Activated CD8-positive, alpha-beta memory T cell treated with anti-CD3 and anti-CD28 coated beads, Interleukin-2, amount 10 ng/mL, durations not matched to agents 7 days and 5 days (primary cell): ENCODE data around the gene TSPAN9. TPM values are rescaled to one million over a fixed set of nuclear protein-coding genes. Genes with fewer than 3 reads are reported as not detected.
"Not testable (repeated sequence)": the region's sequence is repeated elsewhere in the genome, so short reads cannot be mapped to it uniquely, and the experiment has no call there.

Experiments used
- ATAC-seq: fragments of 150-1000 bp; cut with Tn5 transposase; one replicate; pipeline ENCODE4 v1.10.0; 2021; ENCODE audit warnings: moderate library complexity
- CTCF ChIA-PET: fragments of 350-600 bp; sonication (Branson Sonifier 250); formaldehyde crosslinking; loops from one replicate; lab custom pipeline; 2021; ENCODE audit warnings: antibody characterized with exemption; lab: Charles Lee
- DNase-seq: peaks from one replicate; pipeline ENCODE4 v3.0.0-alpha.2; 2020
- H3K27ac Mint-ChIP-seq: one replicate; pipeline ENCODE4 v1.8.0; 2021; ENCODE audit warnings: mild to moderate bottlenecking, mixed read lengths
- H3K27me3 Mint-ChIP-seq: one replicate; pipeline ENCODE4 v1.8.0; 2021; ENCODE audit warnings: mixed read lengths
- H3K36me3 Mint-ChIP-seq: one replicate; pipeline ENCODE4 v1.8.0; 2021; ENCODE audit warnings: mild to moderate bottlenecking, mixed read lengths
- H3K4me1 Mint-ChIP-seq: one replicate; pipeline ENCODE4 v1.8.0; 2021; ENCODE audit warnings: mixed read lengths
- H3K4me3 Mint-ChIP-seq: one replicate; pipeline ENCODE4 v1.8.0; 2021; ENCODE audit warnings: mild to moderate bottlenecking, moderate library complexity, mixed read lengths
- H3K9me3 Mint-ChIP-seq: one replicate; pipeline ENCODE4 v1.8.0; 2022; ENCODE audit warnings: low read depth, mixed read lengths
- total RNA-seq, 2 experiments: library from RNA; stranded (reverse); gene quantifications; one replicate each; pipeline ENCODE4 v1.2.3, GENCODE V29; 2021

Gene TSPAN9
- total RNA-seq, 2 experiments from 2014 or later = not detected

- ATAC-seq = no peak
- CTCF ChIA-PET = no interaction called here
- H3K36me3 Mint-ChIP-seq = no peaks in the 10 kb centered on the region
- H3K9me3 Mint-ChIP-seq = no peaks in the 10 kb centered on the region
- DNase-seq = no peak
- no peaks in the 10 kb centered on the region for H3K4me1 Mint-ChIP-seq
- peaks cover 18% of the 10 kb centered on the region for H3K27me3 Mint-ChIP-seq
- H3K4me3 Mint-ChIP-seq = no peak overlapping the region
- no peak overlapping the region for H3K27ac Mint-ChIP-seq
Measured at GRCh38 chr12:3048540-3048939, 28.6 kb upstream of the TSPAN9 start.

- H3K27ac Mint-ChIP-seq = no peak overlapping the region
- CTCF ChIA-PET = no interaction called here
- no peak for DNase-seq
- H3K4me1 Mint-ChIP-seq = no peaks in the 10 kb centered on the region
- no peak for ATAC-seq
- H3K27me3 Mint-ChIP-seq = peaks cover 18% of the 10 kb centered on the region
- no peaks in the 10 kb centered on the region for H3K36me3 Mint-ChIP-seq
- H3K9me3 Mint-ChIP-seq = no peaks in the 10 kb centered on the region
- no peak overlapping the region for H3K4me3 Mint-ChIP-seq
Measured at GRCh38 chr12:3049176-3049575, 28.0 kb upstream of the TSPAN9 start.

DNA sequence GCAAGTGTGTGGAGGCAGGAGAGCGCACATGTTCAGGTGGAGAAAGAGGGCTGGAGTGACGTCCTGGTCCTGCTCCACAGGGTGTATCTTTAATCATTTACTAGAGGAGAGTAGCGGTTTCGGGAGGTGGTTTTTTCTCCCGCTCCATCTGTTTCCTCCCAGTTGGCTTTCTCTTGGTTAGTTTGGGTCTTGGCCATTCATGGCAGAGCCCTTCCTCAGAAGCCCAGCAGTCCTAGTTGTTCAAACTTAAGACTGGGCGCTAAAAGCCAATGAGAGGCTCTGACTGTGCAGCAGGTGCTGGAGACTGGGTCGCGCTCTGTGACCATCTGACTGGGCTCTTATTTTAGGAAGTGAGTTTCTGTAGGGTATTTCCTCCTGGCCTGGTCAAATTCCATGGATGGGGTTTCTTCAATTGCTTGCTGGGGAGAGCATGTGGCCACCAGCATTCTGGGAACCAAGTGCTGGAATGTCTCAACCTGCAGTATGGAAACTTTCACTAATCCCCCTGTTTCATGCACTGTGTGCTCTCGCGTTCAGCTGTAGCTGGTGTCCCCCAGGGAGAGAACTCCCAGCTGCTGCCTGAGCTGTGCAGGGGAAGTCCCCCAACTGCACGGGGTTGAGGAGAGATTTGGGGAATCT, 27.4 kb upstream of the TSPAN9 start:
- ATAC-seq = no peak
- Mint-ChIP-seq H3K9me3 (no peaks in the 10 kb centered on the region), H3K27ac (no peak overlapping the region), H3K4me1 (no peaks in the 10 kb centered on the region), H3K4me3 (no peak overlapping the region), H3K36me3 (no peaks in the 10 kb centered on the region), H3K27me3 (peaks cover 20% of the 10 kb centered on the region)
- DNase-seq = no peak
- CTCF ChIA-PET = no interaction called here

DNA sequence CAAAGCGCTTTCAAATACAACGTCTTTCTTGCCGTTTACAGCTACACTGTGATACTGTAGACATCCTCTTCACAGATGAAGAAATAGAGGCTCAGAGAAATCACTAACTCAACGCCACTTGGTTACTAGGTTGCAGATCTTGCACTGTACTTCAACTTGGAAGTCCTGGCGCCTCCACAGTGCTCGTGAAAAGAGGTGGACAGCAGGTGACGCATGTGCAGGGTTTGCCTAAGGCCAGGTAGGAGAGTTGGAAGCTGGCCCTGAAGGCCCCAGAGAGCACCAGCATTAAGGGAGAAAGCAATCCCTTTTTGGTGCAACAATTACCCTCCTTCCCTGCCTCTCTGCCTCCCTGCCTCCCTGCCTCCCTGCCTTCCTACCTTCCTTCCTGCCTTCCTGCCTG, 22.8 kb upstream of the TSPAN9 start:
- peaks cover 34% of the 10 kb centered on the region for H3K27me3 Mint-ChIP-seq
- DNase-seq = no peak
- no peak for ATAC-seq
- H3K9me3 Mint-ChIP-seq = no peaks in the 10 kb centered on the region
- no peak overlapping the region for H3K4me3 Mint-ChIP-seq
- no peaks in the 10 kb centered on the region for H3K4me1 Mint-ChIP-seq
- CTCF ChIA-PET = no interaction called here
- no peak overlapping the region for H3K27ac Mint-ChIP-seq
- no peaks in the 10 kb centered on the region for H3K36me3 Mint-ChIP-seq

GRCh38 chr12:3055026-3055703, 22.0 kb upstream of the TSPAN9 start:
- no peaks in the 10 kb centered on the region for H3K9me3 Mint-ChIP-seq
- no peaks in the 10 kb centered on the region for H3K4me1 Mint-ChIP-seq
- CTCF ChIA-PET = no interaction called here
- no peak overlapping the region for H3K27ac Mint-ChIP-seq
- ATAC-seq (no peak), DNase-seq (no peak)
- H3K36me3 Mint-ChIP-seq = no peaks in the 10 kb centered on the region
- H3K4me3 Mint-ChIP-seq = no peak overlapping the region
- peaks cover 32% of the 10 kb centered on the region for H3K27me3 Mint-ChIP-seq

DNA sequence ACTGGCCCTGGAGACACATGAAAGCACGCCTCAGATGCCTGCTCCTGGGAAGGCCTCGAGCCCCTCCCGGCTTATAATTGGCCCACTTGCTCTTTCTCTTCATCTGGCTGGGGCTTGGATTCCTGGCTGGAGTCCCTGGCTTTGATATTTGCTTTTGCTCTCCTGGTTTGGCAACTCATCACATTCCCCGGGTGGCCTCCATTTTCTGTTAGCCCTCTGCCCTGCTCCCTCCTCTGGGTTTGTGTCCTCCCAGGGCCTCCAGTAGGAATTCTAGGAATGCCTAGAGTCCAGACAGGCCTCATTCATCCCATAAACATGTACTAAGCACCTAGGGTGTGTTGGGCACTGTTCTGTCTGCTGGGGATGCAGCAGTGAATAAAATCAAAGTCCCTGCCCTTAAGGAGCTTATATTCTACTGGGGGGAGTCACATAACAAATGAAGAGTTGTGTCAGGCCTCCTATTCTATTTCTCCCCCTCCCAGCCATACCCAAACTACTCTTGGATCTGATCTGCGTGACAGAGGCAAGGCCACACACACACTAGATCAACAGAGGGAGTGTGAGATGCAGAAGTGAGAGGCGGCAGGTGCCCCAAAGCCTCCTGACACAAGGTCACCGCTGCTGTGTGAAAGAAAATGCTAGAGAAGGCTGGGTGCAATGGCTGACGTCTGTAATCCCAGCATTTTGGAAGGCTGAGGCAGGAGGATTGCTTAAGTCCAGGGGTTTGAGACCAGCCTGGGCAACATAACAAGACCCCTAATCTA, 21.3 kb upstream of the TSPAN9 start:
- DNase-seq = no peak
- Mint-ChIP-seq H3K4me1 (peaks cover 3% of the 10 kb centered on the region), H3K4me3 (no peak overlapping the region)

GRCh38 chr12:3061059-3061458, 16.1 kb upstream of the TSPAN9 start:
- Mint-ChIP-seq H3K4me1 (peaks cover 5% of the 10 kb centered on the region), H3K27ac (no peak overlapping the region), H3K36me3 (no peaks in the 10 kb centered on the region), H3K27me3 (peaks cover 48% of the 10 kb centered on the region), H3K4me3 (no peak overlapping the region), H3K9me3 (peaks cover 4% of the 10 kb centered on the region)
- CTCF ChIA-PET = interaction anchor here (0.9 kb wide), 1 partner anchor 12 kb away, joined by 5 read pairs; no protein-coding TSS in a partner anchor
- no peak for ATAC-seq
- DNase-seq = no peak

More for the DNA sequence above, 21.3 kb upstream of the TSPAN9 start:
- CTCF ChIA-PET = no interaction called here
- no peak for ATAC-seq
- no peaks in the 10 kb centered on the region for H3K9me3 Mint-ChIP-seq
- H3K27ac Mint-ChIP-seq = no peak overlapping the region
- H3K27me3 Mint-ChIP-seq = peaks cover 32% of the 10 kb centered on the region
- no peaks in the 10 kb centered on the region for H3K36me3 Mint-ChIP-seq

GRCh38 chr12:3061501-3062215, 15.5 kb upstream of the TSPAN9 start:
- Mint-ChIP-seq H3K4me3 (no peak overlapping the region), H3K9me3 (peaks cover 4% of the 10 kb centered on the region), H3K36me3 (no peaks in the 10 kb centered on the region), H3K27ac (no peak overlapping the region), H3K27me3 (peaks cover 45% of the 10 kb centered on the region), H3K4me1 (peaks cover 5% of the 10 kb centered on the region)
- no peak for DNase-seq
- CTCF ChIA-PET = interaction anchor here (0.9 kb wide), 1 partner anchor 12 kb away, joined by 5 read pairs; no protein-coding TSS in a partner anchor
- ATAC-seq = no peak

DNA sequence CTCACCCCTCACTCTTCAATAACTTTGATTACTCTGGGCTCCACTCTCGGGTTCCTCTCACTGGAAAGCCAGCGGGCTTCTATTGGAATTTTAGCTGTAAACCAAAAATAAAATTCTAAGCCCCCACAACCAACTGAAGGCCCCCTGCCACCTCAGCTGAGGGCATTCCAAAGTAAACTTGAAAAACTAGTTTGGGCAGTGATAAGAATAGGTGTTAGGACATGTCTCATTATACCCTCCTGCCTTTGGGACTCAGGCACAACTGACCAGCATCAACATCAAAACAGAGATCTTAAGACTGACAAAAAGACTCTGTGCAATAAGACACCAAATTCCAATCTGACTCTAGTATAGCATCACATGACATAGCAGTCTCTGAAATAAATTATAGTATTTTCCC, 11.9 kb upstream of the TSPAN9 start:
- H3K27me3 Mint-ChIP-seq = peaks cover 52% of the 10 kb centered on the region
- peaks cover 5% of the 10 kb centered on the region for H3K4me1 Mint-ChIP-seq
- CTCF ChIA-PET = no interaction called here
- ATAC-seq (no peak), DNase-seq (no peak)
- H3K4me3 Mint-ChIP-seq = no peak overlapping the region
- peaks cover 4% of the 10 kb centered on the region for H3K9me3 Mint-ChIP-seq
- no peaks in the 10 kb centered on the region for H3K36me3 Mint-ChIP-seq
- no peak overlapping the region for H3K27ac Mint-ChIP-seq

DNA sequence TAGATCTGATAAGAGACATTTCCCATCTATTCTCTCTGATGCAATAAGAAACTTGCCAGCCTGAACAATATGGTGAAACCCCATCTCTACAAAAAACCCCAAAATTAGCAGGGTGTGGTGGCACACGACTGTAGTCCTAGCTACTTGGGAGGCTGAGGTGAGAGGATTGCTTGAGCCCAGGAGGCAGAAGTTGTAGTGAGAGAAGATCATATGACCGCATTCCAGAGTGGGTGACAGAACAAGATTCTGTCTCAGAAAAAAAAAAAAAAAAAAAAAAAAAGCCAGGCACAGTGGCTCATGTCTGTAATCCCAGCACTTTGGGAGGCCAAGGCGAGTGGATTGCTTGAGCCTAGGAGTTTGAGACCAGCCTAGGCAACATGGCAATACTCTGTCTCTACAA, 11.3 kb upstream of the TSPAN9 start:
- H3K27ac Mint-ChIP-seq, DNase-seq, ATAC-seq, H3K4me3 Mint-ChIP-seq, H3K36me3 Mint-ChIP-seq, H3K4me1 Mint-ChIP-seq, H3K9me3 Mint-ChIP-seq, CTCF ChIA-PET: not testable (repeated sequence)
- H3K27me3 Mint-ChIP-seq = peaks cover 49% of the 10 kb centered on the region

DNA sequence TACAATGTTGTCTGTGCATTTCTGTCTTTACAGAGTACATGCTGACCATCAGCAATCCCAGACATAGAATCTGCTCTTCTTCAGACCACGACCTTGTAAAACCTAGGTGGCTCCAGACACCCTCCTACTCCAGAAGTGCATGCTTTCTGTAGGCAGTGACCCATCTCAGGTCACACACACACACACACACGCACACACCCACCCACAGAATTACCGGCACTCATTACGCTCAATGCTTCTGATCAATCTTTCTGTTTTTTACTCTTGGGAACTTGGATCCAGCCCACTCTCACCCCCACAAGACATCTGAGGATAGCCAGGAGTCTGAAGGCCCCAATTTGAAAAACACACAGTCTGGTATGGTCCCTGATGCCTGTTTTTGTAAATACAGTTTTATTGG, 7.5 kb upstream of the TSPAN9 start:
- H3K4me3 Mint-ChIP-seq = no peak overlapping the region
- H3K4me1 Mint-ChIP-seq = peaks cover 6% of the 10 kb centered on the region
- CTCF ChIA-PET = no interaction called here
- H3K36me3 Mint-ChIP-seq = no peaks in the 10 kb centered on the region
- peaks cover 29% of the 10 kb centered on the region for H3K27me3 Mint-ChIP-seq
- H3K9me3 Mint-ChIP-seq = no peaks in the 10 kb centered on the region
- no peak for ATAC-seq
- no peak for DNase-seq
- no peak overlapping the region for H3K27ac Mint-ChIP-seq

GRCh38 chr12:3071107-3071506, 6.1 kb upstream of the TSPAN9 start:
- ATAC-seq = no peak
- no peak overlapping the region for H3K27ac Mint-ChIP-seq
- no peak for DNase-seq
- H3K36me3 Mint-ChIP-seq = no peaks in the 10 kb centered on the region
- H3K4me3 Mint-ChIP-seq = no peak overlapping the region
- H3K4me1 Mint-ChIP-seq = peaks cover 8% of the 10 kb centered on the region
- H3K27me3 Mint-ChIP-seq = peaks cover 30% of the 10 kb centered on the region
- CTCF ChIA-PET = interaction anchor here (0.9 to 1.6 kb wide), 3 partner anchors 9 to 204 kb away, joined by 3 to 15 read pairs (median 3); no protein-coding TSS in a partner anchor
- no peaks in the 10 kb centered on the region for H3K9me3 Mint-ChIP-seq

GRCh38 chr12:3071710-3072109, 5.5 kb upstream of the TSPAN9 start:
- H3K27ac Mint-ChIP-seq = no peak overlapping the region
- DNase-seq (no peak), ATAC-seq (no peak)
- no peaks in the 10 kb centered on the region for H3K36me3 Mint-ChIP-seq
- CTCF ChIA-PET = interaction anchor here (1.6 kb wide), 1 partner anchor 204 kb away, joined by 15 read pairs; no protein-coding TSS in a partner anchor
- peaks cover 28% of the 10 kb centered on the region for H3K27me3 Mint-ChIP-seq
- H3K4me3 Mint-ChIP-seq = no peak overlapping the region
- H3K4me1 Mint-ChIP-seq = peaks cover 11% of the 10 kb centered on the region
- no peaks in the 10 kb centered on the region for H3K9me3 Mint-ChIP-seq
